RCC 7860 (cell line): Measurements from ENCODE around the gene ITPR2.
A peak's percentile ranks its signal among the peaks of the same experiment; 100 is the strongest.
"Not testable (repeated sequence)": the region's sequence is repeated elsewhere in the genome, so short reads cannot be mapped to it uniquely, and the experiment has no call there.

Source experiments
- DNase-seq: peaks from one replicate; pipeline ENCODE4 v3.0.0-alpha.2; 2015; ENCODE audit warnings: low spot score
- FAIRE-seq: peaks from 2 replicates; lab custom pipeline; 2012; peaks lifted over from hg19 to GRCh38; lab: Jason Lieb, UNC

ITPR2 gene

GRCh38 chr12:26832822-26833742 is at the start of gene ITPR2:
ITPR2 (minus strand) TSS chr12:26833194; CDS start chr12:26832781, 413 bp downstream.
- DNase-seq: peak; percentile 74
- no peak for FAIRE-seq

- no peak for FAIRE-seq
- DNase-seq: no peak
Observed at GRCh38 chr12:26880625-26881024, 47.6 kb upstream of the ITPR2 start.

GRCh38 chr12:26878661-26879119 is 45.7 kb upstream of the ITPR2 start:
- FAIRE-seq: no peak
- DNase-seq: no peak

- DNase-seq (no peak), FAIRE-seq (no peak)
Observed at GRCh38 chr12:26874501-26875296, 41.7 kb upstream of the ITPR2 start.

- no peak for DNase-seq
- no peak for FAIRE-seq
Observed at GRCh38 chr12:26872625-26873024, 39.6 kb upstream of the ITPR2 start.

GRCh38 chr12:26871985-26872384 is 39.0 kb upstream of the ITPR2 start:
- FAIRE-seq (no peak), DNase-seq (no peak)

- DNase-seq (no peak), FAIRE-seq (no peak)
Observed at GRCh38 chr12:26870491-26871419, 37.8 kb upstream of the ITPR2 start.

- FAIRE-seq (no peak), DNase-seq (no peak)
Observed at GRCh38 chr12:26869908-26870459, 37.0 kb upstream of the ITPR2 start.

- FAIRE-seq: no peak
Observed at GRCh38 chr12:26869104-26869494, 36.1 kb upstream of the ITPR2 start.

GRCh38 chr12:26868447-26869103 is 35.6 kb upstream of the ITPR2 start:
- DNase-seq (no peak), FAIRE-seq (no peak)

More at GRCh38 chr12:26869104-26869494, 36.1 kb upstream of the ITPR2 start:
- no peak for DNase-seq

- no peak for DNase-seq
- FAIRE-seq: no peak
Observed at GRCh38 chr12:26867080-26867479, 34.1 kb upstream of the ITPR2 start.

GRCh38 chr12:26863515-26863914 is 30.5 kb upstream of the ITPR2 start:
- DNase-seq (no peak), FAIRE-seq (no peak)

- FAIRE-seq, DNase-seq: not testable (repeated sequence)
Observed at GRCh38 chr12:26862787-26863186, 29.8 kb upstream of the ITPR2 start.

- DNase-seq: no peak
- FAIRE-seq: no peak
Observed at GRCh38 chr12:26861690-26862089, 28.7 kb upstream of the ITPR2 start.

- FAIRE-seq (no peak), DNase-seq (no peak)
Observed at GRCh38 chr12:26857465-26858176, 24.6 kb upstream of the ITPR2 start.

- DNase-seq (no peak), FAIRE-seq (no peak)
Observed at GRCh38 chr12:26855337-26855736, 22.3 kb upstream of the ITPR2 start.

GRCh38 chr12:26854031-26854390 is 21.0 kb upstream of the ITPR2 start:
- DNase-seq (no peak), FAIRE-seq (no peak)

- DNase-seq (peak; percentile 37), FAIRE-seq (peak; percentile 74)
Observed at GRCh38 chr12:26853303-26854030, 20.5 kb upstream of the ITPR2 start.
